ENCODE results near the gene ZMIZ1. TPM values are rescaled to one million over a fixed set of nuclear protein-coding genes. Genes with fewer than 3 reads are reported as not detected.

The ZMIZ1 gene
- total and polyA plus RNA-seq, 2 donors from 2014 or later = 14.2 to 97.6 TPM

GRCh38 chr10:79060641-79061255 lies 8.0 kb upstream of the ZMIZ1 start:
- Histone ChIP-seq H3K9ac (ENCODE audit: low read length in 3 of 3) (no peak overlapping the region), H3K4me3 (ENCODE audit: low read length in 3 of 3) (no peak overlapping the region), H3K4me1 (ENCODE audit: control insufficient read depth in 2 of 3, insufficient read depth in 2 of 3, low read depth in 1 of 3, low read length in 3 of 3) (peaks cover 0 to 2% (median 0%) of the 10 kb centered on the region in 3 donors), H3K27ac (ENCODE audit: low read depth in 2 of 2, low read length in 2 of 2) (no peak overlapping the region), H3K27me3 (ENCODE audit: control insufficient read depth, insufficient read depth, low read length) (no peaks in the 10 kb centered on the region), H3K36me3 (ENCODE audit: control insufficient read depth in 2 of 3, insufficient read depth in 3 of 3, low read length in 3 of 3) (no peaks in the 10 kb centered on the region), H3K9me3 (ENCODE audit: control insufficient read depth in 2 of 3, insufficient read depth in 1 of 3, low read length in 3 of 3) (no peaks in the 10 kb centered on the region)
- DNase-seq = peak in 2 of 5 donors; percentile 25 to 42
- intact Hi-C loops (cut with DNase I) = loop anchor here (10.0 kb wide), 1 partner anchor 86 kb away; no protein-coding TSS in a partner anchor
- no peak for FAIRE-seq
- TF ChIP-seq CTCF (IDR thresholded peaks at IDR 0.05; ENCODE audit: borderline replicate concordance, extremely low read depth, insufficient read depth) = no peak

GRCh38 chr10:79061441-79062315 lies 7.1 kb upstream of the ZMIZ1 start:
- peaks cover 0 to 2% (median 0%) of the 10 kb centered on the region in 3 donors for H3K4me1 ChIP-seq (ENCODE audit: control insufficient read depth in 2 of 3, insufficient read depth in 2 of 3, low read depth in 1 of 3, low read length in 3 of 3)
- no peaks in the 10 kb centered on the region for H3K9me3 ChIP-seq (ENCODE audit: control insufficient read depth in 2 of 3, insufficient read depth in 1 of 3, low read length in 3 of 3)
- DNase-seq = peak in 2 of 5 donors; percentile 30 to 43
- no peaks in the 10 kb centered on the region for H3K36me3 ChIP-seq (ENCODE audit: control insufficient read depth in 2 of 3, insufficient read depth in 3 of 3, low read length in 3 of 3)
- no peak overlapping the region for H3K27ac ChIP-seq (ENCODE audit: low read depth in 2 of 2, low read length in 2 of 2)
- TF ChIP-seq CTCF (IDR thresholded peaks at IDR 0.05; ENCODE audit: borderline replicate concordance, extremely low read depth, insufficient read depth) = no peak
- no peak overlapping the region for H3K4me3 ChIP-seq (ENCODE audit: low read length in 3 of 3)
- intact Hi-C loops (cut with DNase I) = loop anchor here (10.0 kb wide), 1 partner anchor 87 kb away; no protein-coding TSS in a partner anchor
- no peak overlapping the region for H3K9ac ChIP-seq (ENCODE audit: low read length in 3 of 3)
- H3K27me3 ChIP-seq (ENCODE audit: control insufficient read depth, insufficient read depth, low read length) = no peaks in the 10 kb centered on the region
- FAIRE-seq = no peak

DNA sequence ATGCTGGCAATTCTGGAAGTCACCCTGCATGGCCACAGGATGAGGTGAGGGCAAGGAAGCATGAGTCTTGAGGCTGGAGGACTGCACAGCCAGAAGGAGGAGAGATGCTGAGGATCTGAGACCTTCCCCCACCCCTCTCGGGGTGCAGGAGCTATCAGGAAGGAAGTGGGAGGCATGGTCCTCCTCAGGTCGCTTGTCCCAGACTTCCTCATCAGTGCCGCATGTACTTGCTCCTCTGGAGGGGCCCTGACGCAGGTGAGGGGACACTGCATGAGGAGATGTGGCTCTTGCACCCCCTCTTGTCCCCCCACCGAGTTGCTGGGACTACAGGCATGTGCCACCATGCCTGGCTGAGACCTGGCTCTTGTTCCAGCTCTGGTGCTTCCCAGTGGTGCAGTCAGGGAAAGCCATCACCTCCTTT lies 5.7 kb upstream of the ZMIZ1 start:
- intact Hi-C loops (cut with DNase I) = loop anchor here (10.0 kb wide), 1 partner anchor 88 kb away; no protein-coding TSS in a partner anchor
- H3K4me1 ChIP-seq (ENCODE audit: control insufficient read depth in 2 of 3, insufficient read depth in 2 of 3, low read depth in 1 of 3, low read length in 3 of 3) = peaks cover 0 to 4% (median 0%) of the 10 kb centered on the region in 3 donors
- no peak overlapping the region for H3K4me3 ChIP-seq (ENCODE audit: low read length in 3 of 3)
- H3K9me3 ChIP-seq (ENCODE audit: control insufficient read depth in 2 of 3, insufficient read depth in 1 of 3, low read length in 3 of 3) = no peaks in the 10 kb centered on the region
- no peak for FAIRE-seq
- no peaks in the 10 kb centered on the region for H3K27me3 ChIP-seq (ENCODE audit: control insufficient read depth, insufficient read depth, low read length)
- peak in 2 of 5 donors; percentile 33 to 52 for DNase-seq
- TF ChIP-seq CTCF (IDR thresholded peaks at IDR 0.05; ENCODE audit: borderline replicate concordance, extremely low read depth, insufficient read depth) = no peak
- no peak overlapping the region for H3K9ac ChIP-seq (ENCODE audit: low read length in 3 of 3)
- no peak overlapping the region for H3K27ac ChIP-seq (ENCODE audit: low read depth in 2 of 2, low read length in 2 of 2)
- H3K36me3 ChIP-seq (ENCODE audit: control insufficient read depth in 2 of 3, insufficient read depth in 3 of 3, low read length in 3 of 3) = no peaks in the 10 kb centered on the region

Data from kidney (tissue), 14 donors.